ENCODE data around the gene PKM.

Gene PKM

GRCh38 chr15:72167445-72167844, 63.5 kb downstream of the PKM start:
- no peak for TF ChIP-seq CTCF (IDR thresholded peaks at IDR 0.05; ENCODE audit: insufficient read depth, low read length, missing control alignments)
- CTCF ChIA-PET = interaction anchor here (0.6 to 3.9 kb wide), 2 partner anchors 11 to 14 kb away, joined by 3 to 29 read pairs; no protein-coding TSS in a partner anchor
- POLR2A ChIA-PET = no interaction called here

GRCh38 chr15:72166716-72167417, 64.1 kb downstream of the PKM start:
- DNase-seq (ENCODE audit: low read depth, low spot score) = no peak
- H3K4me3 ChIP-seq (ENCODE audit: low read depth, low read length) = no peak overlapping the region
- TF ChIP-seq CTCF (IDR thresholded peaks at IDR 0.05; ENCODE audit: insufficient read depth, low read length, missing control alignments) = no peak
- ChIA-PET CTCF (interaction anchor here (0.6 to 3.9 kb wide), 4 partner anchors 10 to 423 kb away, joined by 3 to 29 read pairs (median 4); no protein-coding TSS in a partner anchor), POLR2A (no interaction called here)

More at GRCh38 chr15:72167445-72167844, 63.5 kb downstream of the PKM start:
- no peak for DNase-seq (ENCODE audit: low read depth, low spot score)
- H3K4me3 ChIP-seq (ENCODE audit: low read depth, low read length) = no peak overlapping the region

- TF ChIP-seq CTCF (IDR thresholded peaks at IDR 0.05; ENCODE audit: insufficient read depth, low read length, missing control alignments) = no peak
- DNase-seq (ENCODE audit: low read depth, low spot score) = no peak
- H3K4me3 ChIP-seq (ENCODE audit: low read depth, low read length) = no peak overlapping the region
- POLR2A ChIA-PET = no interaction called here
- CTCF ChIA-PET = interaction anchor here (1.1 to 3.9 kb wide), 3 partner anchors 7 to 420 kb away, joined by 3 to 29 read pairs (median 3); no protein-coding TSS in a partner anchor
These were observed 67.3 kb downstream of the PKM start for GRCh38 chr15:72163719-72164118.

GRCh38 chr15:72162569-72162968, 68.4 kb downstream of the PKM start:
- DNase-seq (ENCODE audit: low read depth, low spot score) = no peak
- no peak overlapping the region for H3K4me3 ChIP-seq (ENCODE audit: low read depth, low read length)
- no peak for TF ChIP-seq CTCF (IDR thresholded peaks at IDR 0.05; ENCODE audit: insufficient read depth, low read length, missing control alignments)
- ChIA-PET POLR2A (no interaction called here), CTCF (interaction anchor here (1.6 to 1.7 kb wide), 2 partner anchors 362 to 382 kb away, joined by 3 to 4 read pairs; no protein-coding TSS in a partner anchor)

- DNase-seq (ENCODE audit: low read depth, low spot score) = no peak
- TF ChIP-seq CTCF (IDR thresholded peaks at IDR 0.05; ENCODE audit: insufficient read depth, low read length, missing control alignments) = no peak
- CTCF ChIA-PET = interaction anchor here (1.7 kb wide), 1 partner anchor 381 kb away, joined by 4 read pairs; no protein-coding TSS in a partner anchor
- H3K4me3 ChIP-seq (ENCODE audit: low read depth, low read length) = no peak overlapping the region
- POLR2A ChIA-PET = no interaction called here
These were observed 69.4 kb downstream of the PKM start for GRCh38 chr15:72161361-72162132.

GRCh38 chr15:72160696-72161245, 70.2 kb downstream of the PKM start:
- no peak for DNase-seq (ENCODE audit: low read depth, low spot score)
- ChIA-PET POLR2A (no interaction called here), CTCF (no interaction called here)
- TF ChIP-seq CTCF (IDR thresholded peaks at IDR 0.05; ENCODE audit: insufficient read depth, low read length, missing control alignments) = no peak
- H3K4me3 ChIP-seq (ENCODE audit: low read depth, low read length) = no peak overlapping the region
